NCI-H82 (cell line): ENCODE data around the gene GH1.
A peak's percentile ranks its signal among the peaks of the same experiment; 100 is the strongest.

Source experiments
- DNase-seq: peaks from one replicate; lab custom pipeline; 2025; lab: John Stamatoyannopoulos, UW

Gene GH1

GRCh38 chr17:63944736-63945499, 26.3 kb upstream of the GH1 start:
- DNase-seq = no peak

GRCh38 chr17:63943745-63944144, 25.1 kb upstream of the GH1 start:
- DNase-seq = no peak

- DNase-seq = no peak
These were observed 23.8 kb upstream of the GH1 start for GRCh38 chr17:63942309-63942985.

- no peak for DNase-seq
These were observed 23.1 kb upstream of the GH1 start for GRCh38 chr17:63941751-63942150.

GRCh38 chr17:63941162-63941561, 22.5 kb upstream of the GH1 start:
- DNase-seq = no peak

- no peak for DNase-seq
These were observed 21.9 kb upstream of the GH1 start for GRCh38 chr17:63940584-63940983.

- DNase-seq = no peak
These were observed 21.2 kb upstream of the GH1 start for GRCh38 chr17:63939884-63940283.

- DNase-seq = no peak
These were observed 20.8 kb upstream of the GH1 start for GRCh38 chr17:63939401-63939800.

GRCh38 chr17:63937920-63938319, 19.3 kb upstream of the GH1 start:
- DNase-seq = no peak

- no peak for DNase-seq
These were observed 18.7 kb upstream of the GH1 start for GRCh38 chr17:63937319-63937718.

GRCh38 chr17:63934183-63935112, 15.8 kb upstream of the GH1 start:
- no peak for DNase-seq

- no peak for DNase-seq
These were observed 15.0 kb upstream of the GH1 start for GRCh38 chr17:63933598-63933997.

- no peak for DNase-seq
These were observed 14.1 kb upstream of the GH1 start for GRCh38 chr17:63932721-63933120.

GRCh38 chr17:63931981-63932561, 13.4 kb upstream of the GH1 start, which contains the start of gene CD79B:
TSS of gene CD79B (minus strand) at chr17:63932331. CDS start at chr17:63932261, 70 bp downstream.
- DNase-seq = no peak

- DNase-seq = no peak
These were observed 12.4 kb upstream of the GH1 start for GRCh38 chr17:63930951-63931575.

GRCh38 chr17:63929860-63930766, 11.5 kb upstream of the GH1 start:
- DNase-seq = no peak

GRCh38 chr17:63928966-63929695, 10.5 kb upstream of the GH1 start:
- DNase-seq = no peak

GRCh38 chr17:63928172-63928666, 9.6 kb upstream of the GH1 start:
- no peak for DNase-seq

GRCh38 chr17:63927464-63928171, 9.0 kb upstream of the GH1 start:
- peak; percentile 19 for DNase-seq
